Fibroblast of skin of left biceps (primary cell): Measurements from ENCODE around the gene B4GALT6.

Source experiments
- DNase-seq, 2 experiments: peaks; one replicate each; pipeline ENCODE4 v3.0.0-alpha.2; 2013; ENCODE audit warnings: low read depth in 2 of 2

B4GALT6 gene

GRCh38 chr18:31633392-31634330, 50.7 kb downstream of the B4GALT6 start:
- no peak for DNase-seq

GRCh38 chr18:31632356-31632755, 52.0 kb downstream of the B4GALT6 start:
- DNase-seq: no peak

- DNase-seq: no peak
Observed at GRCh38 chr18:31631526-31631925, 52.9 kb downstream of the B4GALT6 start.

- DNase-seq: no peak
Observed at GRCh38 chr18:31630549-31630948, 53.8 kb downstream of the B4GALT6 start.

GRCh38 chr18:31626409-31626808, 58.0 kb downstream of the B4GALT6 start:
- no peak for DNase-seq

GRCh38 chr18:31624892-31625640, 59.3 kb downstream of the B4GALT6 start:
- DNase-seq: no peak

- DNase-seq: no peak
Observed at GRCh38 chr18:31619291-31619690, 65.1 kb downstream of the B4GALT6 start.

GRCh38 chr18:31618801-31619200, 65.6 kb downstream of the B4GALT6 start:
- no peak for DNase-seq

- DNase-seq: no peak
Observed at GRCh38 chr18:31617031-31617717, 67.2 kb downstream of the B4GALT6 start.

- no peak for DNase-seq
Observed at GRCh38 chr18:31616586-31616985, 67.8 kb downstream of the B4GALT6 start.

GRCh38 chr18:31614044-31614443, 70.3 kb downstream of the B4GALT6 start:
- no peak for DNase-seq

- DNase-seq: no peak
Observed at GRCh38 chr18:31612124-31612523, 72.3 kb downstream of the B4GALT6 start.

- DNase-seq: no peak
Observed at GRCh38 chr18:31611511-31611910, 72.9 kb downstream of the B4GALT6 start.

- DNase-seq: no peak
Observed at GRCh38 chr18:31610286-31611205, 73.8 kb downstream of the B4GALT6 start.

GRCh38 chr18:31609886-31610285, 74.5 kb downstream of the B4GALT6 start:
- no peak for DNase-seq

GRCh38 chr18:31607384-31607783, 77.0 kb downstream of the B4GALT6 start:
- DNase-seq: no peak

GRCh38 chr18:31606265-31606664, 78.1 kb downstream of the B4GALT6 start:
- no peak for DNase-seq

GRCh38 chr18:31603315-31603714, 81.1 kb downstream of the B4GALT6 start:
- DNase-seq: no peak

- DNase-seq: no peak
Observed at GRCh38 chr18:31598021-31598805, 86.2 kb downstream of the B4GALT6 start.
